Mucosa of descending colon (tissue), 3 donors: ENCODE results near the gene PPME1. TPM values are rescaled to one million over a fixed set of nuclear protein-coding genes. Genes with fewer than 3 reads are reported as not detected.
"Not testable (repeated sequence)": the region's sequence is repeated elsewhere in the genome, so short reads cannot be mapped to it uniquely, and the experiment has no call there.

Source experiments
- ATAC-seq: fragments of 200-7000 bp; cut with Tn5 transposase; one replicate; pipeline ENCODE4 v1.9.1; 2020; ENCODE audit warnings: mild to moderate bottlenecking, moderate library complexity
- DNase-seq, 3 donors: peaks; one replicate each; pipeline ENCODE4 v3.0.0-alpha.2; 2020
- H3K36me3 ChIP-seq: fragments of 200-600 bp; one replicate; pipeline ENCODE4 v1.8.0; 2021; ENCODE audit warnings: low read depth, mild to moderate bottlenecking
- H3K4me1 ChIP-seq: fragments of 200-600 bp; one replicate; pipeline ENCODE4 v1.8.0; 2021; ENCODE audit warnings: low read depth, mild to moderate bottlenecking
- H3K4me3 ChIP-seq: fragments of 200-600 bp; one replicate; pipeline ENCODE4 v1.8.0; 2021; ENCODE audit warnings: mild to moderate bottlenecking
- H3K9me3 ChIP-seq: fragments of 200-600 bp; one replicate; pipeline ENCODE4 v1.8.0; 2021; ENCODE audit warnings: mild to moderate bottlenecking
- intact Hi-C, 2 donors: fragments of 100-400 bp; cut with DNase I in 1 of 2; cut with micrococcal nuclease in 1 of 2; formaldehyde crosslinking; loops; one replicate each; pipeline versions ENCODE4 v1.11.0 to v1.11.1; 2022; cut with DNase I, micrococcal nuclease
- total RNA-seq, 3 donors: library from RNA; stranded (reverse); fragmentation: NEBNext Ultra II Directional in 2 of 3; extraction: Animal tissue kit (Norgen Biotek cat#: 25700) in 2 of 3; gene quantifications; one replicate each; pipeline versions ENCODE4 v1.2.1 to v1.2.4, GENCODE V29; 2021 to 2023
- TF ChIP-seq, protein P1 (sequence below): fragments of 200-600 bp; IDR thresholded peaks from one replicate; pipeline ENCODE4 v1.8.0; 2022; ENCODE audit warnings: antibody characterized with exemption, mild to moderate bottlenecking
- donor health status: DM: no; HTN: no; CAD: no; lungs with moderate emphysema.
- donor health status: DM: no; HTN: no; CAD: no.
- donor health status: DM: no; HTN: yes; CAD: no.

The PPME1 gene
- total RNA-seq, 3 donors from 2014 or later = 22.3 to 36.0 (median 26.3) TPM

DNA sequence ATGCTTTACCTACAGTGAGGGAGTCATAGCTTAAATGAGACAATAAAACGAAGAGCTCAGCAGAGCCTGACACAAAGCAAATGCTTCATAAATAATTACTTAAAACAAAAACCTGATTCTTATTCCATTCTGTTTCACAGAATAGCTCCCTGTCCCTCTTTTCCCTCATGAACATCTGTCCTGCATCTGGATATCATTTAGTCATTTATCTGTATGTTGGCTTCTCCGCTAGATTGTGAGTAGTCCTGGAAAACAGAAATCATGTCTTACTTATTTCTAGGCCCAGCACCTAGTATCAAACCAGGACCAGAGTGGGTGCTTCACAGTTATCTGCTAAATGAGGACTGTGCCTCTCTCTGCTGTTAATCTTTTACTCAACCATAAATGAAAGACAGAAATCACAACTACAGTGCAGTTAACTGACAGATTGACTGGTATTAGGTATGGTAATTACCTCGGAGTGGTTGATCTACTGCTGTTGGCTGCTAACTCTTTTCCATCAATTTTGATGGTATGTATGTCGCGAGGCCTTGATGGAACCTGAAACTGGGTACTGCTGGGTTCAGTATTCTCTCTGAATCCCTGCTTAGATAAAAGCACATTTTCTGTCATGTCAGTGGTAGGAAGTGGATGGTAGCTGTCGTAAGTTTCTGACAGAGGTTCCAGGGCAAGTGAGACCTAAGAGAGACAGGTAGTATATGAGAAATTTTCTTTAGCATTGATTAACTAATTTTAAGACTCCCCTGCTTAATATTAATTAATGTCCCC, 31.8 kb upstream of the PPME1 start:
- H3K4me1 ChIP-seq = peaks cover 19% of the 10 kb centered on the region
- TF ChIP-seq, protein P1, sequence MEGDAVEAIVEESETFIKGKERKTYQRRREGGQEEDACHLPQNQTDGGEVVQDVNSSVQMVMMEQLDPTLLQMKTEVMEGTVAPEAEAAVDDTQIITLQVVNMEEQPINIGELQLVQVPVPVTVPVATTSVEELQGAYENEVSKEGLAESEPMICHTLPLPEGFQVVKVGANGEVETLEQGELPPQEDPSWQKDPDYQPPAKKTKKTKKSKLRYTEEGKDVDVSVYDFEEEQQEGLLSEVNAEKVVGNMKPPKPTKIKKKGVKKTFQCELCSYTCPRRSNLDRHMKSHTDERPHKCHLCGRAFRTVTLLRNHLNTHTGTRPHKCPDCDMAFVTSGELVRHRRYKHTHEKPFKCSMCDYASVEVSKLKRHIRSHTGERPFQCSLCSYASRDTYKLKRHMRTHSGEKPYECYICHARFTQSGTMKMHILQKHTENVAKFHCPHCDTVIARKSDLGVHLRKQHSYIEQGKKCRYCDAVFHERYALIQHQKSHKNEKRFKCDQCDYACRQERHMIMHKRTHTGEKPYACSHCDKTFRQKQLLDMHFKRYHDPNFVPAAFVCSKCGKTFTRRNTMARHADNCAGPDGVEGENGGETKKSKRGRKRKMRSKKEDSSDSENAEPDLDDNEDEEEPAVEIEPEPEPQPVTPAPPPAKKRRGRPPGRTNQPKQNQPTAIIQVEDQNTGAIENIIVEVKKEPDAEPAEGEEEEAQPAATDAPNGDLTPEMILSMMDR = no peak
- H3K36me3 ChIP-seq = no peaks in the 10 kb centered on the region
- no peaks in the 10 kb centered on the region for H3K9me3 ChIP-seq
- ATAC-seq (no peak), DNase-seq (no peak)
- intact Hi-C loops = no loop called here
- no peak overlapping the region for H3K4me3 ChIP-seq

DNA sequence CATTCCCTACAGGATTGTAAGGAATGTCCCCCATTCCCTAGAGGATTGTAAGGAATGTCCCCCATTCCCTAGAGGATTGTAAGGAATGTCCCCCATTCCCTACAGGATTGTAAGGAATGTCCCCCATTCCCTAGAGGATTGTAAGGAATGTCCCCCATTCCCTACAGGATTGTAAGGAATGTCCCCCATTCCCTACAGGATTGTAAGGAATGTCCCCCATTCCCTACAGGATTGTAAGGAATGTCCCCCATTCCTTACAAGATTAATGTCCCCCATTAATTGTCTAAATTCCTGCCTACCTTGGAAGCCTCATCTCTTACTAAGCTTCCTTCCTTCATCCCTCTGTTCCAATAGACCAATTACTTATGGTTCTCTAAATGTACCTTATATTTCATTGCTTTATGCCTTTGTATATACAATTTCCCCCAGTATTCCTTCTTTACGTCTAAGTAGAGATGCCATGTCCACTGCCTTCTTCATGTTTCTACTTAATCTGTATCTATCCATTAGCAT, 31.1 kb upstream of the PPME1 start:
- intact Hi-C loops = not testable (repeated sequence)

DNA sequence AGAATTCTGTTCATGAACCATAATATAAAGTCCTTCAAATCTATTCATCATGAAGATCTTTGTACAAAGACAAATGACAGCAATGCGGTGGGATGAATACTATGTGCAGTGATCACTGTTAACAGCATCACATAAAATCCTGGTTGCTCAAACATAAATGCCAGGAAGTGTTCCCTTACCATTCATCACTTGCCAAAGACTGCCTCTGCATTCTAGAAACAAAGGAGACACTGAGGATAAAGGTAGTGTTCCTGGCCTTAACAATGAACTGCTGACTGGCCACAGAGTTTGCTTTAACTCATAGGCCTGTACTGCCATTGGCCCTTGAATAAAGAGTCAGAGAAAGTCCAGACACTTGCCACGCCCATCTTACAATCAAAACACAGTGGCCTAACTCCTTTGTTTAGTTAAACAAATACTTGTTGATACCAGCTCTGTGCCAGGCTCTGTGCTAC, 29.8 kb upstream of the PPME1 start:
- intact Hi-C loops = no loop called here
- Histone ChIP-seq H3K4me1 (peaks cover 19% of the 10 kb centered on the region), H3K36me3 (no peaks in the 10 kb centered on the region), H3K4me3 (no peak overlapping the region), H3K9me3 (no peaks in the 10 kb centered on the region)
- TF ChIP-seq, protein P1 = no peak
- DNase-seq = peak in 1 of 3 donors; percentile 24
- ATAC-seq = peak; percentile 81

More for the DNA sequence above, 31.1 kb upstream of the PPME1 start:
- ATAC-seq, DNase-seq, H3K9me3 ChIP-seq, H3K36me3 ChIP-seq, H3K4me3 ChIP-seq: not testable (repeated sequence)
- peaks cover 19% of the 10 kb centered on the region for H3K4me1 ChIP-seq

DNA sequence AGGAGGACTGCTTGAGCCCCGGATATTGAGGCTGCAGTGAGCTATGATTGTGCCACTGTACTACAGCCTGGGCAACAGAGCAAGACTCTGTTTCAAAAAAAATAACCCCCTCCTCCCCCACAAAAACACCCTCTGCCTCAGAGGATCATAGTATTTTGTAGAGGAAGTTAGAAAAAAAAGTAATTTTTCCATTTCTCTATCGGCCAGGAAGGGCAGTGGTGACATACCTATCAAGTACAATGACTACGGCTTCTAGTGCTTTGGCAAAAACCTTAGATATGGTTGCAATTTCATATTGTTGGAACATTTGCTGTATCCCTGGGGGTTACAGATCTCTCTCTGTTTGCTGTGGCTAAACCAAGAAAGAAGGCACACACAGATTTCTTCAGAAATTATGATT, 29.2 kb upstream of the PPME1 start:
- TF ChIP-seq, protein P1 = no peak
- H3K4me3 ChIP-seq = no peak overlapping the region
- intact Hi-C loops = no loop called here
- no peak for ATAC-seq
- DNase-seq = no peak
- no peaks in the 10 kb centered on the region for H3K9me3 ChIP-seq
- no peaks in the 10 kb centered on the region for H3K36me3 ChIP-seq
- H3K4me1 ChIP-seq = peaks cover 19% of the 10 kb centered on the region

DNA sequence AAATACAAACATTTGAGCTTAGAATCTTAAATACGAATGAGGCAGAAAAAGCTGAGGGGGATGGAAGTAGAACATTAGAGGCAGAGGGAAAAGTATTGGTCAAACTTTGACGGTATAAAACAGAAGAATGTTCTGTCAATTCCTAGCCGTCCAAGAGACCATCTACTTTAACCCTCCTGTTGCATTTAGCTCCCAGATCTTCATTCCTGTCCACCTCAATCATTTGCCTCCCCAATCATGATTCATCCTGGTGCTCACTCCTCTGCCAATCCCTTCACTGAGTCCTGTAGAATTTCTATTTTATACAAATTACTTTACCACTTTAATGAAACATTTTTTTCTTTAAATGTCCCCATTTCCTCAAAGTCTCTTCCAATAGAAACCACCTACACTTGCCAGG, 28.5 kb upstream of the PPME1 start:
- ATAC-seq = no peak
- peaks cover 18% of the 10 kb centered on the region for H3K4me1 ChIP-seq
- no peak overlapping the region for H3K4me3 ChIP-seq
- intact Hi-C loops = no loop called here
- no peaks in the 10 kb centered on the region for H3K36me3 ChIP-seq
- DNase-seq = no peak
- TF ChIP-seq, protein P1 = no peak
- H3K9me3 ChIP-seq = no peaks in the 10 kb centered on the region

DNA sequence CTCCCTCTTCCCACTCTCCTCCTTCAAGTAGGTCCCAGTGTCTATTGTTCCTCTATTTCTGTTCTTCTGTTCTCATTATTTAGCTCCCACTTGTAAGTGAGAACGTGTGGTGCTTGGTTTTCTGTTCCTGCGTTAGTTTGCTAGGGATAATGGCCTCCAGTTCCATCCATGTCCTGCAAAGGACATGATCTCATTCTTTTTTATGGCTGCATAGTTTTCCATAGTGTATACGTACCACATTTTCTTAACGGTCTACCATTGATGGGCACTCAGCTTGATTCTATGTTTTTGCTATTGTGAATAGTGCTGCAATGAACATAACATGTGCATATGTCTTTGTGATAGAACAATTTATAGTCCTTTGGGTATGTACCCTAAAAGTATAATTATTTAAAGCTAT, 26.5 kb upstream of the PPME1 start:
- ATAC-seq = no peak
- no peak for DNase-seq
- H3K4me1 ChIP-seq = no peaks in the 10 kb centered on the region
- TF ChIP-seq, protein P1 = no peak
- H3K4me3 ChIP-seq = no peak overlapping the region
- no peaks in the 10 kb centered on the region for H3K9me3 ChIP-seq
- intact Hi-C loops = no loop called here
- H3K36me3 ChIP-seq = no peaks in the 10 kb centered on the region
